ENCODE results near the gene NEDD4.

GRCh38 chr15:56016281-56016680 lies 22.9 kb upstream of the NEDD4 start:
- TF ChIP-seq CTCF (IDR thresholded peaks at IDR 0.05) = no peak
- no peak for TF ChIP-seq POLR2A (IDR thresholded peaks at IDR 0.05)
